Fibroblast of skin of scalp (primary cell): ENCODE data around the gene RFNG.

Experiments
- DNase-seq: peaks from one replicate; pipeline ENCODE4 v3.0.0-alpha.2; 2013

RFNG gene

GRCh38 chr17:82025401-82026107 lies 26.1 kb downstream of the RFNG start:
- DNase-seq: no peak

DNA sequence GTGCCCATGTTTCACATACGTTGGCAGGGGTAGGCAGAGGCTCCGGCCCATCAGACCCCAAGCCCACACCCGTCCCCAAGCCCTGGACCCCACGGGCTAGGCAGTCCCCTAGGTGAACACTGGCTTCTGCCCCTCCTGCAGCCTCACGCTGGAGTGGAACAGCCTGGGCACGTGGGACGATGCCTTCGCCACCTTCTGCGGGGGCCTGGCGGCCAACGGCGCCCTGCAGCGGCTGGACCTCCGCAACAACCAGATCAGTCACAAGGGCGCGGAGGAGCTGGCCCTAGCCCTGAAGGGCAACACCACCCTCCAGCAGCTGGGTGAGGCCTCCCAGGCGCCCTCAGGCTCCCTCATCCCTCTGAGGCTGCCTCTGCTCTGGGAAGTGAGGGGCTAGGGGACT lies 26.8 kb downstream of the RFNG start:
- no peak for DNase-seq

GRCh38 chr17:82023447-82024241 lies 28.0 kb downstream of the RFNG start:
- no peak for DNase-seq

DNA sequence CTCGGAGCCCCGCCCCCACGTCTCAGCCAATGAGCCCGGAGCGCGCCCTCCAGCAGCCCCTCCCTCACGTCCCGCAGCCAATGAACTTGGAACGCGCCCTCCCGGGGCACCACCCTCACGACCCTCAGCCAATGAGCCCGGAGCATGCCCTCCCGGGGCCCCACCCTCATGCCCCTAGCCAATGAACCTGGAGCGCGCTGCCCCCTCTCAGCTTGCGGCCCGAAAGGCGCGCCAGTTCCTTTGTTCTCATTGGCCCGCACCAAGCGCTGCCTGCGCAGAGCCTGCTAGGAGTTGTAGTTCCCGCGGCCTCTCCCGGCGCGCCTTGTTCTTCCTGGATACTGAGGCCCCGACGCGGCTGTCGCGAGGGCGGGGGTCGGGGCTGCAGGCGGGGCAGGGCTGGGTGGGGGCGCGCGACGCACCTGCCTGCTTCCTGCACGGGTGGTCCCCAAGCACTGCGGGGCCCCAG lies 28.6 kb downstream of the RFNG start, which contains the start of gene LRRC45:
LRRC45 (plus strand) TSS at position 325 of the 466 bp plus-strand sequence. CDS start 339 bp downstream, outside the sequence.
- peak; percentile 100 for DNase-seq

GRCh38 chr17:82022310-82022980 lies 29.2 kb downstream of the RFNG start, which contains the start of gene CENPX:
Gene CENPX (minus strand): TSS chr17:82022878. CDS start chr17:82022861, 17 bp downstream.
- DNase-seq: no peak

DNA sequence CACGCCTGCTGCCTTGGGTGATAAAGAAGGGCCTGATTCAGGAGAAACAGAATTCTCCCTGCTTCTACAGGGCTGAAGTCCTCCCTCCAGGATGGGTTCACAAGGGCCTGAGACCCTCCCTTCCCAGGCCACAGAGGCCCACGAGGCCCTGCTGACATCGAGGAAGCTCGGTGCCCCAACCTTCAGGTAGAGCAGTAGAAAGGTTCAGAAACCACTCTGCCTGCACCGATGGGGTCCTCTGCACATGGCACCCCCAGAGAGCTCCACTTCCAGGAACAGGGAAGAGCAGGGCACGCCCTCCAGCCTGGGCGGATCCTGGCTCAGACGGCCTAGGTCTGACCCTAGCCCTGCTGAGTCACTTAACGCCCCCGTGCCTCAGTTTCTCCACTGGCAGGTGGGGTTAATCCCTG lies 29.7 kb downstream of the RFNG start:
- no peak for DNase-seq

DNA sequence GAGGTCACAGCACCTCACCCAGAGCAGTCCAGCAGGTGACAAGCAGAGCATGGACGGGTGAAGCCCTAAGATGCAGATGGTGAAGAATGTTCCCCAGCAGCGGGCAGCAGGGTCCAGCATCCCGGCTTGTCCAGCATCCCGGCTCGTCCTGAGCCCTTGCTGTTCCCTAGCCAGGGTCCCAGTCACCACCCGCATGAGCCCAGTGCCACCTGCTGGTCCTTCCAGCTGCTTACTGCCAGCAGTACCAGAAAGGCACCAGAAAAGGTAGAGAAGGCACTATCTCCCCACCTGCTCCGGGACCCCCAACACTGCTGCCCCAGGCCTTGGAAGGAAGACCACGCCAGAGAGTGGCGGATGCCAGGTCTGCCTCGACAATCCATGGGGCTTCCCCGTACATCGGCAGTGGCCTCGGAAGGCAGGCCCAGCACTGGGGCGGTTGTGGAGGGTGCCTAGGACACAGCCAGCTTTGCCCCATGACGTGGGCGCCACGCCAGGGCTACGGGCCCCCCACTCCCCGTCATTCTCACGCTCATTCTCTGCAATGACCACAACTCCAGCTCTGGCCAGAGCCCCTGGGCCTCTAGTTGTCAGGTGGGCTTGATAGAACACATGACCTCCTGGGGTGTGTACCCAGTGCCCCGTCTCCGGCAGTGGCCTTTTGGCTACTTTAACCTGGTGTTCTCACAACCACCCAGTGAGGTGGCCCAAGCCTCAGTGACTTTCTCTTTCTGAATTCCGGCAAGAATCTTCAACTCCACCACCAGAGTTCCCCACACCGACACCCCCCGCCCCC lies 30.3 kb downstream of the RFNG start:
- peak; percentile 71 for DNase-seq

- no peak for DNase-seq
Observed at GRCh38 chr17:82020572-82021106, 31.0 kb downstream of the RFNG start.

- DNase-seq: peak; percentile 39
Observed at GRCh38 chr17:82019690-82020571, 31.7 kb downstream of the RFNG start.

GRCh38 chr17:82018989-82019689 lies 32.5 kb downstream of the RFNG start:
- DNase-seq: no peak

GRCh38 chr17:82018152-82018988 lies 33.2 kb downstream of the RFNG start:
- DNase-seq: no peak

DNA sequence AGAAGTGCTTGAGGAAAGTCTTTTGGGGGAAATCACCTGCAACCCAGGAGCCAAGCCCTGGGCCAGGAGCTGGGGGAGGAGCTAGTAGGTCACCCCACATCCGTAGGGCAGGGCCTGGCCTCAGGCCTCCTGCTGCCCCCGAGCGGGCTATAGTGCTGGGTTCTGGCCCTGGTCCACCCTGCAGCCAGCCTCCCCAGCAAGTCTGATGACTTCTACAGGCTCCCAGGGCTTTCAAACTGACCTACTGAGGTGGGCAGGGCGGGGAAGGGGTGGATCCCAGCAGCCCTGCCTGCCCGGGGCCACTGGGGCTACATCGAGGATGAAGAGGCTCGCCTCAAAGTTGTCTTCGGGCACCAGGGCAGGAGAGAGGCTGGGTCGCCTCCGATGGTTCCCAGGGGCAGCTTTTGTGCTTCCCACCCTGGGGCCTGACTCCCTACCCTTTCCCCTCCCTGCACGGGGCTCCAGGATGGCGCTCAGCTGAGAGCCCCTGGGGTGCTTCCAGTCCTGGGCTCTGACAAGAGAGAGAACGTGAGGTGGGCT lies 33.9 kb downstream of the RFNG start:
- DNase-seq: no peak

DNA sequence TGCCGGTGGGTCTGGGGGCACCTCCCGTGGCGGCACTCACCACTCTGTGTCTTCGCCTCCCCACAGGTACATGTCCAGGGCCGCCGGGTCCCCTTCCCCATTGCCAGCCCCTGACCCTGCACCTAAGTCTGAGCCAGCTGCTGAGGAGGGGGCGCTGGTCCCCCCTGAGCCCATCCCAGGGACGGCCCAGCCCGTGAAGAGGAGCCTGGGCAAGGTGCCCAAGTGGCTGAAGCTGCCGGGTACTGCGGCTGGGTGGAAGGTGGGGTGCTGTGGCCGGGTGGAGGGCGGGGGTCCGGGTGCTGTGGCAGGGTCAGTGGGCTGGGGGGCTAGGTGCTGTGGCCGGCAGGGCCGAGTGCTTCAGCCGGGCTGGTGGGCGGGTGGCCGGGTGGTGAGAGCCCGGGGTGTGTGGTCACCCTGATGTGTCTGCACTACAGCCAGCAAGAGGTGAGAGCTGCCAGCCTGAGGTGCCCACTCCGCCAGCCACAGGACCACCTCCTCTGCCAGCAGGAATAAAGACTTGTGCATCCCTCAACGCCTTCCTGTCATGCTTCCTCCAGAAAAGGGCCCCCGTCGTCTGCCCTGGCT lies 34.6 kb downstream of the RFNG start:
- DNase-seq: no peak

- no peak for DNase-seq
Observed at GRCh38 chr17:82016061-82016874, 35.3 kb downstream of the RFNG start.

DNA sequence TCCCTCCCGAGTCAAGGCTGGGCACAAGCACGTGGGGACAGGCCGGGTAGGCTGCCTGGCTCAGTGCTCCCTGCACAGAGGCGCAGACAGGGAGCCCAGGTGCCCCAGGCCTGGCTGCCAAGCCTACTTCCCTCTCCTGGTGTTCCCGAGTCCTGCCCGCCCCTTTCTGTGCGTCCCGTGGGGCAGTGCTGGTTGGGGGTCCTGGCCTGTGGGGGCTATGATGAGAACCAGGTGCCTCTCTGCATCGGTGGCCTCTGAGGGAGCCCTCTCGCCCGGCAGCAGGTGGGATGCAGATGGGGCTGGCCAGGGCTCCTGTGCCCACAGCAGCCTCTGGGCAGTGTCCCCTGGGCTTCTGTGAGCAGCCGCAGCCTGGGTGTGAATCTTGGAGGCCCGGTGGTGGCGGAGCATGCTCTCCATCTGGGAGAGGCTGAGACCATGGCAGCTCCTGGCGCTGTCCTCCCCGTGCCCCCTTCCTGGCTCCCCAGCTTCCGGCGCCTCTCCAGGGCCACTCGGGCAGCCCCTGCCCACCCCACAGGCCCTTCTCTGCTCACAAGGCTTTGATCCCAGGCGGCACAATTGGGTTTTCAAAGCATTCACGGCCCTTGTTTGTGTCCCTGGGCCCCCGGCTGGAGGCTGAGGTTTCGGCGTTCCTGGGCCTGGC lies 36.2 kb downstream of the RFNG start:
- DNase-seq: no peak

GRCh38 chr17:82014971-82015310 lies 36.7 kb downstream of the RFNG start:
- no peak for DNase-seq

GRCh38 chr17:82014432-82014831 lies 37.2 kb downstream of the RFNG start:
- DNase-seq: peak; percentile 22
